ENCODE results near the gene CST9L. TPM values are rescaled to one million over a fixed set of nuclear protein-coding genes. Genes with fewer than 3 reads are reported as not detected.

Gene CST9L, protein sequence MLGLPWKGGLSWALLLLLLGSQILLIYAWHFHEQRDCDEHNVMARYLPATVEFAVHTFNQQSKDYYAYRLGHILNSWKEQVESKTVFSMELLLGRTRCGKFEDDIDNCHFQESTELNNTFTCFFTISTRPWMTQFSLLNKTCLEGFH
- not detected in 2 replicates for total RNA-seq

DNA sequence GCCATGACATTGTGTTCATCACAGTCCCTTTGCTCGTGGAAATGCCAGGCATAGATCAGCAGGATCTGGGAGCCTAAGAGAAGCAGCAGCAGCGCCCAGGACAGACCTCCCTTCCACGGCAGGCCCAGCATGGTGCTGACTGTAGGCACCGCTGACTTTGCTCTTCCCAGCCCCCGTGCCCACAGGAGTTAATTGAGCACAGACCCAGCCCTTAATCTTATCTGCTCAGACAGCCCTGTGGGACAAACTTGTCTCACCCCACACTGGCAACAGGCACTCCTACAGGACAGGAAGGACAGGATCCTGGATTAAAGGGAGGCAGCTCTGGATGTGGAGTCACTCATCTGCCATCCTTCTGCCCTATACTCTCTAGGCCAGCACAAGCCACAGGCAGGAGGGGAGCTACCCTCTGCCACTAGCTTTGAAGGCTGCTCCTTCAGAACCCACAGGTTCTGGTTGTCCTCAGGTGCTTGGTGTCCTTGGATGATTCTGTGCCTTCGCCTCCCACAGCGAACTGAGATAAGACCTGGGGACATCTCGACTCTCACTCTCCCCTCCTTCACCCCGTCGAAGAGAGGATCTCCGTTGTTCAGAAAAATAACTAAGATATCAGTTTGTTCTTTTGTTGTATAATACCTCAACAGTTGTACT is at the start of gene CST9L:
TSS of gene CST9L (minus strand) at position 165 of the 651 bp plus-strand sequence. CDS start at position 131, 34 bp downstream.

DNA sequence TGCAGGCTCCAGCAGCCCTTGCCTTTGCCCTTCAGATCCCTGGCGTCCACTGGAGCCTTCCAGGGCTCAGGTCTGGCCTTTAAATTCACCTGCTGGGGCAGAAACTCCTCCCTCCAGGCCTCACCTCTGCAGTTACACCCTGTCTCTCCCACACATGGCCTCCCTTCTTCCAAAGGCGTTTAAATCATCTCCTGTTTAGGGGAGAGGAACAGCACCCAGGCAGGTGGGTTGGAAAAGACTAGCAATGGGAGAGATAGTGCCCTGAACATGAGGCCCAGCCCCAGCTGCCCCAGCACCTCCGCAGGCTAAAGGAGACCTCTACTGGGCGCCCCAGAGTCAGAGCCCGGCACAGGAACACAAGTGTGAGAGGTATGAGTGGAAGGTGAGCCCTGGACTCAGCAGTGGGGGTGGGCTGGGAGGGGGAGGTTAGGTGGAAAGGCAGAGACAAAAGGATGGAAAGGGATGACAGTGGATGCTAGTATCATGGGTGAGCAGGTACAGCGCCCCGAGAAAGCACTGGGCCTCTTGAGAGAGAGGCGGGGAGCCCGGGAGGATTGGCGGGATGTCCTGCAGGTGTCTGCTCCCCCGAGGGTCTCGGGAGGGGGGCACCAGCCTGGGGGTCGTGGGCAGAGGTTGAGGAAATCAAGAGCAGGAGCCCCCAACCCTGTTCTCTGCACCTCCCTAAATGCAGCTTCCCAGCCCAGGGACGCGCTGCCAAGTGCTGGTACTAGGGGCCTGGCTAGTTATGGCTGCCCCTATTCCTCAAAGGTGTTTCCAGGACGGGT is 37.8 kb upstream of the CST9L start, which contains the start of gene CST9:
TSS of gene CST9 (minus strand) at position 51 of the 785 bp plus-strand sequence. CDS start 53 bp downstream, outside the sequence.

Other genes starting within 250 kb of the CST9L start
- gene NXT1, start 217.7 kb downstream of the CST9L start, total RNA-seq: 43.1 and 44.8 TPM in 2 replicates
- gene GZF1, start 206.3 kb downstream of the CST9L start, total RNA-seq: 8.0 and 13.0 TPM in 2 replicates
- 2.9 and 4.9 TPM in 2 replicates for gene NAPB, start 147.0 kb downstream of the CST9L start, total RNA-seq
- not detected in 2 replicates for gene CSTL1, start 128.8 kb downstream of the CST9L start, total RNA-seq
- not detected in 2 replicates for gene CST11, start 115.6 kb downstream of the CST9L start, total RNA-seq
- not detected in 2 replicates for gene CST8, start 77.4 kb downstream of the CST9L start, total RNA-seq
- gene CST9, start 37.4 kb upstream of the CST9L start, total RNA-seq: not detected in 2 replicates
- gene CST3, start 69.5 kb upstream of the CST9L start, total RNA-seq: 466 and 506 TPM in 2 replicates
- gene CST4, start 120.6 kb upstream of the CST9L start, total RNA-seq: not detected in 2 replicates
- gene CST1, start 182.5 kb upstream of the CST9L start, total RNA-seq: 0.28 TPM in 1 of 2 replicates, not detected in the other